Activated CD8-positive, alpha-beta T cell treated with anti-CD3 and anti-CD28 coated beads for 36 hours (primary cell): Measurements from ENCODE around the gene IRAK3. TPM values are rescaled to one million over a fixed set of nuclear protein-coding genes. Genes with fewer than 3 reads are reported as not detected.
"Not testable (repeated sequence)": the region's sequence is repeated elsewhere in the genome, so short reads cannot be mapped to it uniquely, and the experiment has no call there.

Experiments used
- ATAC-seq: fragments of 200-7000 bp; cut with Tn5 transposase; one replicate; pipeline ENCODE4 v1.10.0; 2021; ENCODE audit warnings: mild to moderate bottlenecking, moderate library complexity
- CTCF ChIA-PET: fragments of 350-600 bp; sonication (Branson Sonifier 250); formaldehyde crosslinking; loops from one replicate; lab custom pipeline; 2021; ENCODE audit warnings: antibody characterized with exemption; lab: Charles Lee
- POLR2A ChIA-PET: fragments of 350-600 bp; sonication (Branson Sonifier 250); formaldehyde crosslinking; loops from one replicate; lab custom pipeline; 2021; ENCODE audit warnings: antibody characterized with exemption; lab: Charles Lee
- DNase-seq: peaks from one replicate; pipeline ENCODE4 v3.0.0-alpha.2; 2020
- H3K27ac Mint-ChIP-seq: one replicate; pipeline ENCODE4 v1.8.0; 2021; ENCODE audit warnings: mild to moderate bottlenecking, mixed read lengths
- H3K27me3 Mint-ChIP-seq: one replicate; pipeline ENCODE4 v1.8.0; 2021; ENCODE audit warnings: mixed read lengths
- H3K36me3 Mint-ChIP-seq: one replicate; pipeline ENCODE4 v1.8.0; 2021; ENCODE audit warnings: low read depth, mixed read lengths
- H3K4me1 Mint-ChIP-seq: one replicate; pipeline ENCODE4 v1.8.0; 2021; ENCODE audit warnings: low read depth, mixed read lengths
- H3K4me3 Mint-ChIP-seq: one replicate; pipeline ENCODE4 v1.8.0; 2021; ENCODE audit warnings: mild to moderate bottlenecking, moderate library complexity, mixed read lengths
- H3K9me3 Mint-ChIP-seq: one replicate; pipeline ENCODE4 v1.8.0; 2021; ENCODE audit warnings: mixed read lengths
- CTCF ChIP-seq: fragments of 200-600 bp; IDR thresholded peaks from one replicate; pipeline ENCODE4 v1.8.0; 2022; ENCODE audit warnings: antibody characterized with exemption, mild to moderate bottlenecking
- intact Hi-C: fragments of 100-400 bp; cut with micrococcal nuclease; formaldehyde crosslinking; loops from one replicate; pipeline ENCODE4 v1.10.0; 2022
- total RNA-seq, 2 experiments: library from RNA; stranded (reverse); gene quantifications; one replicate each; pipeline ENCODE4 v1.2.3, GENCODE V29; 2021

The IRAK3 gene
- total RNA-seq, 2 experiments from 2014 or later: 0.31 to 0.34 TPM

GRCh38 chr12:66176105-66176900 lies 12.7 kb upstream of the IRAK3 start:
- Mint-ChIP-seq H3K36me3 (no peaks in the 10 kb centered on the region), H3K4me3 (no peak overlapping the region), H3K4me1 (no peaks in the 10 kb centered on the region), H3K9me3 (no peaks in the 10 kb centered on the region), H3K27me3 (peaks cover 10% of the 10 kb centered on the region), H3K27ac (no peak overlapping the region)
- ChIA-PET POLR2A (no interaction called here), CTCF (interaction anchor here (0.8 to 1.2 kb wide), 4 partner anchors 14 to 232 kb away, joined by 3 to 4 read pairs (median 3); no protein-coding TSS in a partner anchor)
- no peak for TF ChIP-seq CTCF
- ATAC-seq (no peak), DNase-seq (no peak)
- intact Hi-C loops: no loop called here

- POLR2A ChIA-PET: interaction anchor here (0.6 kb wide), 1 partner anchor 14 kb away, joined by 3 read pairs; no protein-coding TSS in a partner anchor
- H3K9me3 Mint-ChIP-seq: peaks cover 5% of the 10 kb centered on the region
- peaks cover 40% of the 10 kb centered on the region for H3K27me3 Mint-ChIP-seq
- no peak for TF ChIP-seq CTCF
- peaks cover 2% of the 10 kb centered on the region for H3K4me1 Mint-ChIP-seq
- no peak overlapping the region for H3K27ac Mint-ChIP-seq
- CTCF ChIA-PET: interaction anchor here (1.3 kb wide), 1 partner anchor 8 kb away, joined by 3 read pairs; no protein-coding TSS in a partner anchor
- H3K36me3 Mint-ChIP-seq: peaks cover 3% of the 10 kb centered on the region
- no peak overlapping the region for H3K4me3 Mint-ChIP-seq
- intact Hi-C loops: no loop called here
- ATAC-seq (no peak), DNase-seq (no peak)
These were observed 6.1 kb upstream of the IRAK3 start for GRCh38 chr12:66182956-66183355.

- POLR2A ChIA-PET, H3K9me3 Mint-ChIP-seq, CTCF ChIA-PET, H3K27ac Mint-ChIP-seq, ATAC-seq, H3K4me3 Mint-ChIP-seq, H3K36me3 Mint-ChIP-seq, intact Hi-C loops, DNase-seq, H3K4me1 Mint-ChIP-seq: not testable (repeated sequence)
- peaks cover 51% of the 10 kb centered on the region for H3K27me3 Mint-ChIP-seq
These were observed 4.2 kb upstream of the IRAK3 start for GRCh38 chr12:66184822-66185221.

GRCh38 chr12:66187036-66187435 lies 2.0 kb upstream of the IRAK3 start:
- H3K36me3 Mint-ChIP-seq: peaks cover 4% of the 10 kb centered on the region
- peaks cover 71% of the 10 kb centered on the region for H3K27me3 Mint-ChIP-seq
- H3K9me3 Mint-ChIP-seq: peaks cover 5% of the 10 kb centered on the region
- DNase-seq (no peak), ATAC-seq (no peak)
- intact Hi-C loops: no loop called here
- no peak overlapping the region for H3K27ac Mint-ChIP-seq
- POLR2A ChIA-PET: no interaction called here
- peaks cover 5% of the 10 kb centered on the region for H3K4me1 Mint-ChIP-seq
- CTCF ChIA-PET: interaction anchor here (1.4 kb wide), 1 partner anchor 83 kb away, joined by 4 read pairs; no protein-coding TSS in a partner anchor
- H3K4me3 Mint-ChIP-seq: no peak overlapping the region
- TF ChIP-seq CTCF: no peak

GRCh38 chr12:66187821-66188220 lies 1.2 kb upstream of the IRAK3 start:
- no peak for ATAC-seq
- ChIA-PET CTCF (no interaction called here), POLR2A (no interaction called here)
- H3K4me1 Mint-ChIP-seq: peaks cover 5% of the 10 kb centered on the region
- TF ChIP-seq CTCF: no peak
- peaks cover 66% of the 10 kb centered on the region for H3K27me3 Mint-ChIP-seq
- no peak for DNase-seq
- intact Hi-C loops: no loop called here
- peaks cover 5% of the 10 kb centered on the region for H3K9me3 Mint-ChIP-seq
- no peak overlapping the region for H3K4me3 Mint-ChIP-seq
- peaks cover 4% of the 10 kb centered on the region for H3K36me3 Mint-ChIP-seq
- H3K27ac Mint-ChIP-seq: no peak overlapping the region
